Subcutaneous preadipocyte (primary cell): ENCODE data around the gene HSFY2. TPM values are rescaled to one million over a fixed set of nuclear protein-coding genes. Genes with fewer than 3 reads are reported as not detected.

Experiments used
- small RNA-seq: library from RNA; depleted of rRNA; stranded (forward); fragments of <200 nt; gene quantifications from one replicate; pipeline ENCODE3, GENCODE V24; 2012
- total RNA-seq: library from RNA; depleted of rRNA; stranded (reverse); fragments of >200 nt; gene quantifications from 2 replicates; pipeline ENCODE4 v1.2.3, GENCODE V29; 2012

The HSFY2 gene
- total RNA-seq: not detected in 2 replicates

GRCh38 chrY:18773635-18774034 is at the start of gene HSFY2:
HSFY2 (minus strand) TSS chrY:18773735; CDS start chrY:18773618, 117 bp downstream.

Small RNAs within 50 kb of the gene (small RNA-seq; reads per million reads assigned to genes)
- gene GPM6BP2: not detected

Other genes with a start within 250 kb of the HSFY2 start
- gene HSFY1, start 227.0 kb downstream of the HSFY2 start, total RNA-seq: not detected in 2 replicates